ENCODE results near the gene CLIC4. TPM values are rescaled to one million over a fixed set of nuclear protein-coding genes. Genes with fewer than 3 reads are reported as not detected.

Gene CLIC4
- total RNA-seq, 3 donors from 2014 or later (not counting 1 experiment from before 2014, with no cell fraction given), result 3.8 to 11.5 (median 5.0) TPM

DNA sequence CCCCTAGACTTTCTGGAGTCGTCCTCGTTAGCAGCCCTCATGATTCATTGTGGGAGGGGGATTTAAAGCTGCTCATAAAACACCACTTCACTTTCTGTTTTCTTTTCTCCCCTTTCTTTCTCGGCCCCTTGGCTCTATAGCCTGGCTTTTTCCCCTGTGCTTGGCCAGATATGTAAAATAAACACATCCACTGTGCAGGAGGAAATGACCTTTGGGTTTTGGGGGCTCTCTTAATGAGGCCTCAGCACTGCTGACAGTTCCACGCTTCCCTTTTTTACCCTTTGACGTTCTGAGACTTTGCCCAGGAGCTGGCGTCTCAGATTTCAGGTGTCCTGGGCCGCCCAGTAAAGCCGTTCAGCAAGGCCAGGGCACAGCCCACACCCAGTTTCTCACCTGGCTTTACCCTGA, 119.1 kb downstream of the CLIC4 start:
- ATAC-seq, result no peak
- peaks cover 16% of the 10 kb centered on the region for H3K36me3 ChIP-seq (ENCODE audit: control insufficient read depth, insufficient read depth, low read length)
- H3K4me1 ChIP-seq (ENCODE audit: control insufficient read depth, insufficient read depth, low read length), result peaks cover 68% of the 10 kb centered on the region
- DNase-seq, result no peak
- H3K4me3 Mint-ChIP-seq, result peak overlapping the region; percentile 77
- H3K27me3 Mint-ChIP-seq (ENCODE audit: low read depth in 2 of 2), result no peaks in the 10 kb centered on the region
- intact Hi-C loops (cut with micrococcal nuclease), result no loop called here
- H3K27me3 ChIP-seq (ENCODE audit: control insufficient read depth, insufficient read depth, low read length), result no peaks in the 10 kb centered on the region
- peaks cover 65 to 67% of the 10 kb centered on the region in 2 donors for H3K4me1 Mint-ChIP-seq
- no peaks in the 10 kb centered on the region for H3K9me3 ChIP-seq (ENCODE audit: control insufficient read depth, insufficient read depth, low read length)
- H3K9me3 Mint-ChIP-seq, result no peaks in the 10 kb centered on the region
- 34% methylated on average over 6 of the region's 8 CpGs for WGBS (ENCODE audit: insufficient coverage)
- TF ChIP-seq, protein P1, sequence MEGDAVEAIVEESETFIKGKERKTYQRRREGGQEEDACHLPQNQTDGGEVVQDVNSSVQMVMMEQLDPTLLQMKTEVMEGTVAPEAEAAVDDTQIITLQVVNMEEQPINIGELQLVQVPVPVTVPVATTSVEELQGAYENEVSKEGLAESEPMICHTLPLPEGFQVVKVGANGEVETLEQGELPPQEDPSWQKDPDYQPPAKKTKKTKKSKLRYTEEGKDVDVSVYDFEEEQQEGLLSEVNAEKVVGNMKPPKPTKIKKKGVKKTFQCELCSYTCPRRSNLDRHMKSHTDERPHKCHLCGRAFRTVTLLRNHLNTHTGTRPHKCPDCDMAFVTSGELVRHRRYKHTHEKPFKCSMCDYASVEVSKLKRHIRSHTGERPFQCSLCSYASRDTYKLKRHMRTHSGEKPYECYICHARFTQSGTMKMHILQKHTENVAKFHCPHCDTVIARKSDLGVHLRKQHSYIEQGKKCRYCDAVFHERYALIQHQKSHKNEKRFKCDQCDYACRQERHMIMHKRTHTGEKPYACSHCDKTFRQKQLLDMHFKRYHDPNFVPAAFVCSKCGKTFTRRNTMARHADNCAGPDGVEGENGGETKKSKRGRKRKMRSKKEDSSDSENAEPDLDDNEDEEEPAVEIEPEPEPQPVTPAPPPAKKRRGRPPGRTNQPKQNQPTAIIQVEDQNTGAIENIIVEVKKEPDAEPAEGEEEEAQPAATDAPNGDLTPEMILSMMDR (IDR thresholded peaks at IDR 0.05), result no peak
- no peak overlapping the region for H3K4me3 ChIP-seq (ENCODE audit: low read length)
- H3K27ac Mint-ChIP-seq, result peak overlapping the region; percentile 58 to 64
- peaks cover 8% of the 10 kb centered on the region for H3K36me3 Mint-ChIP-seq
- H3K27ac ChIP-seq (ENCODE audit: low read length), result no peak overlapping the region

DNA sequence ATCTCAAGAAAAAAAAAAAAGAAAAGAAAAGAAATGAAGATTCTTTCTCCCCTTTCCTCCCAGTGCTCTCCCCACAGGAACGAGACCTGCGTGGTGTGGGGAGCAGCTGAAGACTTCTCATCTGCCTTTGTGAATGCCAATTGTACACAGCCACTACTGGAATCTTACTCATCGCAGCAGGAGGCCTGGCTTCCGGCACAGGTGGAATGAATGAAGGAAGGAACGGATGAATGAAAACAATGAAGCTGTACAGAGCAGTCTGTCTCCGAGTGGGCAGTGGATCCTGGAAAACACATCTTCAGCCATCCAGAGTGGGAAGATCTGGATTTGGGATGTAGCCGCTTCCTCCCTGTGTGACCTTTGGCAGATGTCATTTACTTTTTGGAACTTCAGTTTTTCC, 119.9 kb downstream of the CLIC4 start:
- peaks cover 66% of the 10 kb centered on the region for H3K4me1 ChIP-seq (ENCODE audit: control insufficient read depth, insufficient read depth, low read length)
- no peaks in the 10 kb centered on the region for H3K9me3 ChIP-seq (ENCODE audit: control insufficient read depth, insufficient read depth, low read length)
- Mint-ChIP-seq H3K4me1 (peaks cover 65 to 66% of the 10 kb centered on the region in 2 donors), H3K4me3 (no peak overlapping the region), H3K27me3 (ENCODE audit: low read depth in 2 of 2) (no peaks in the 10 kb centered on the region), H3K27ac (no peak overlapping the region), H3K9me3 (no peaks in the 10 kb centered on the region), H3K36me3 (peaks cover 8% of the 10 kb centered on the region)
- intact Hi-C loops (cut with micrococcal nuclease), result no loop called here
- ATAC-seq (no peak), DNase-seq (no peak)
- WGBS (ENCODE audit: insufficient coverage), result 98% methylated on average over 7 of the region's 7 CpGs
- no peak overlapping the region for H3K4me3 ChIP-seq (ENCODE audit: low read length)
- TF ChIP-seq, protein P1 (IDR thresholded peaks at IDR 0.05), result no peak
- peaks cover 16% of the 10 kb centered on the region for H3K36me3 ChIP-seq (ENCODE audit: control insufficient read depth, insufficient read depth, low read length)
- H3K27ac ChIP-seq (ENCODE audit: low read length), result no peak overlapping the region
- H3K27me3 ChIP-seq (ENCODE audit: control insufficient read depth, insufficient read depth, low read length), result no peaks in the 10 kb centered on the region

DNA sequence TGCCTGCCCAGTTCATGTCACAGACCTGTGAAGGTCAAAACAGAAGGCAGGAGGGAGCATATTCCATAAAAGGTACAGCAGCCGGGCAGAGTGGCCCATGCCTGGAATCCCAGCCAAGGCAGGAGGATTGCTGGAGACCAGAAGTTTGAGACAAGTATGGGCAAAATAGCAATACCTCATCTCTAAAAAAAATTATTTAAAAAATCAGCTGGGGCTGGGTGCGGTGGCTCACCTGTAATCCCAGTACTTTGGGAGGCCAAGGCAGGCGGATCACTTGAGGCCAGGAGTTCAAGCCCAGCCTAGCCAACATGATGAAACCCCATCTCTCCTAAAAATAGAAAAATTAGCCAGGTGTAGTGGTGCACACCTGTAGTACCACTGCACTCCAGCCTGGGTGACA, 120.3 kb downstream of the CLIC4 start:
- no peaks in the 10 kb centered on the region for H3K27me3 ChIP-seq (ENCODE audit: control insufficient read depth, insufficient read depth, low read length)
- H3K4me1 ChIP-seq (ENCODE audit: control insufficient read depth, insufficient read depth, low read length), result peaks cover 66% of the 10 kb centered on the region
- peaks cover 16% of the 10 kb centered on the region for H3K36me3 ChIP-seq (ENCODE audit: control insufficient read depth, insufficient read depth, low read length)
- H3K36me3 Mint-ChIP-seq, result peaks cover 8% of the 10 kb centered on the region
- H3K4me1 Mint-ChIP-seq, result peaks cover 66 to 69% of the 10 kb centered on the region in 2 donors
- no peaks in the 10 kb centered on the region for H3K9me3 Mint-ChIP-seq
- WGBS (ENCODE audit: insufficient coverage), result 98% methylated on average over 3 of the region's 3 CpGs
- TF ChIP-seq, protein P1 (IDR thresholded peaks at IDR 0.05), result no peak
- H3K27ac Mint-ChIP-seq, result no peak overlapping the region
- no peak overlapping the region for H3K27ac ChIP-seq (ENCODE audit: low read length)
- H3K4me3 Mint-ChIP-seq, result no peak overlapping the region
- intact Hi-C loops (cut with micrococcal nuclease), result no loop called here
- DNase-seq (no peak), ATAC-seq (no peak)
- H3K4me3 ChIP-seq (ENCODE audit: low read length), result no peak overlapping the region
- H3K9me3 ChIP-seq (ENCODE audit: control insufficient read depth, insufficient read depth, low read length), result no peaks in the 10 kb centered on the region
- H3K27me3 Mint-ChIP-seq (ENCODE audit: low read depth in 2 of 2), result no peaks in the 10 kb centered on the region

Data from natural killer cell (primary cell).